Measurements from ENCODE around the gene FHL2. TPM values are rescaled to one million over a fixed set of nuclear protein-coding genes. Genes with fewer than 3 reads are reported as not detected.

The FHL2 gene
- polyA plus RNA-seq, 4 donors = 31.7 to 80.5 (median 34.1) TPM

DNA sequence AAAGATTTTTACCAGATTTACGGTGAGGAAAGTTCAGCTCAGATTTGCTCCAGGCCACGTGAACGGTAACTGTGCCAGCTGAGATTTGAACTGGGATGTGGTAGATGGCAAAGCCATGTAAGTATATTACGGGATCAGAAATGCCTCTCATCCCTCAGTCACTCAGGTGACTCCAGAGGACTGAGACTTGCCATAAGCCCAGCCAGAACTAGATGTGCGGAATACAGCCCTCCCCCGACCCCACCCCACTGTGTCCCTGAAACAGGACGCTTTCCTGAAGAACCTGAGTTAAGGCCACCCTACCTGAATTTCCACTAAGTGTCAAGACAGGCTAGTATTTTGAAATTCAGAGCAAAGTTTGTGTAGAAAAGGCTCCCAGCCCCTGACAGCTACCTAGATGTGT is 1.3 kb upstream of the FHL2 start:
- no peak for DNase-seq (ENCODE audit: low read depth in 4 of 4, low spot score in 3 of 4)

DNA sequence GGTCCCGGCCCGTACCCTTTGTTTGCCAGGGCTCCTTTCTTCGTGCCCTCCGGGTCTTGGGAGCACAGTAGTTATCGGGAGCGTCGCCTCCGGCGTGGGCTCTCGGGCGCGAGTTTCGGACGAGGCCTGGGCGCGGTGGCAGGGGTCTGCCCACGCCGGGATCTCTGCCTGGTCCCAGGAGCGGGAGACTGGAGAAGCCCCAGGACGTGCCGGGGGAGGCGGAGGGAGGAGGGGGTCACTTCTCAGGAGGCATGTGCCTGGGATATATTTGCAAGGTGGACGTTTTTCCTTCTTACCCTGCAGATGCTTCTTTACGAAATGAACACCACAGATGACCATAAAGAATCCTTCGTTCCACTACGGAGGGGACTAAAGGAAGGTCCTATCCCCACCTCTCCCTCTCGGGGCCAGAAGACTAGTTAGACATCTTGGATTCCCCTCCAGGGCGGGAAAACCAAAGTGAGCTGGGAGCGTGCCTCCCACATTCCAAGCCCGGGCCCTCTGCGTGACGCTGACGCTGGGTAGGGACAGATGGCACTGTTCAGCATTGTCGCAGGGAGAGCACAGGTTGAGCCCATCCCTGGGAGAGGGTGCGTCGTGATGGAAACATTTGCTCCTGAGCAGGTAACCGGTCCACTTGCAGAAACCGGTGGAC is 483 bp upstream of the FHL2 start:
- DNase-seq (ENCODE audit: low read depth in 4 of 4, low spot score in 3 of 4) = no peak

DNA sequence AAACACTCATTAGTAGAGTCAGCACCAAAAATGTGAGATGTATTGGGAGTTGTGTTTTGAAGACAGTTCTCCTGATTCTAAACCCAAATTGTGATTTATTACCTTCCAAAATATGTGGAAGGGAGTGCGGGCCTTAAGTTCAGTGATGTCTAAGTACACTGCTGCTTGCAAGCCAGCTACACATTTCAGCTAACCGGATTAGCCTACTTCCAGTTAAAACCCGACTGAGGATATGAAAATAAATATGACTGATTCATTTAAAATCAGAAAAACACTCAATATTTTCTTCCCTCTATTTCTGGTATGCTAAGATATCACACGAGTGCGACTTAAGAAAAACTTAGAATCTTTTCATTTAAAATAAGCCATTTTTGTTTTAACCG is 907 bp downstream of the FHL2 start:
- DNase-seq (ENCODE audit: low read depth in 4 of 4, low spot score in 3 of 4) = no peak

DNA sequence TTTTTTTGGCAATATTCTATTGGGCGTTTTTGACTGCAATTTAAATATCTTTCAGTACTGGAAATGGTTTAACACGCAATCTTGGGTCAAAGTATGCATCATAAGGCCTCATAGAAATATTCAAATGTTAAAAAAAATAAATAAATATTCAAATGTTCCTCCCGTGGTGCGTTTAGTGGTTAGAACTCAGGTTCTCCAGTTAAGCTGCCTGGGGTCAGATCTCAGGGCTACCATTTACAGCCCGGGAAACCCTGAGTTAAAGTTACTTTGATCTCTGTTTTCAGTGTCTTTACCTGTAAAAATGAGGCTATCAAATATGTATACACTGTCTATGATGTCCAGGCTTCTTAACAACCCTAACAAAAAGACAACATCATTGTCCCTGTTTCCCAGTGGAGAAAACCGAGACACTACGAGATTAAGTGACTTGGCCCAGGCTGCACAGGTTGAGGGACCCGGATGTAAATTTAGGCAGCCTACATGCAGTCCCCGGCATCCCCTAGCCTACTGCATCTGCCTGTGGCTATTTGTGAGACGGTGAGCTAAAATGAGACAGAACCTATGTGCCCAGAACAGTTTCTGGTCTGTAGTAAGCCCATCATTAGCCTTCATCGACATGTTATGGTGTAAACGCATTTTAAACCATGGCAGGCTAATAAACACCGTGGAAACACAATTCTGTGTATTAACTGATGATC is 1.7 kb downstream of the FHL2 start:
- DNase-seq (ENCODE audit: low read depth in 4 of 4, low spot score in 3 of 4) = no peak

DNA sequence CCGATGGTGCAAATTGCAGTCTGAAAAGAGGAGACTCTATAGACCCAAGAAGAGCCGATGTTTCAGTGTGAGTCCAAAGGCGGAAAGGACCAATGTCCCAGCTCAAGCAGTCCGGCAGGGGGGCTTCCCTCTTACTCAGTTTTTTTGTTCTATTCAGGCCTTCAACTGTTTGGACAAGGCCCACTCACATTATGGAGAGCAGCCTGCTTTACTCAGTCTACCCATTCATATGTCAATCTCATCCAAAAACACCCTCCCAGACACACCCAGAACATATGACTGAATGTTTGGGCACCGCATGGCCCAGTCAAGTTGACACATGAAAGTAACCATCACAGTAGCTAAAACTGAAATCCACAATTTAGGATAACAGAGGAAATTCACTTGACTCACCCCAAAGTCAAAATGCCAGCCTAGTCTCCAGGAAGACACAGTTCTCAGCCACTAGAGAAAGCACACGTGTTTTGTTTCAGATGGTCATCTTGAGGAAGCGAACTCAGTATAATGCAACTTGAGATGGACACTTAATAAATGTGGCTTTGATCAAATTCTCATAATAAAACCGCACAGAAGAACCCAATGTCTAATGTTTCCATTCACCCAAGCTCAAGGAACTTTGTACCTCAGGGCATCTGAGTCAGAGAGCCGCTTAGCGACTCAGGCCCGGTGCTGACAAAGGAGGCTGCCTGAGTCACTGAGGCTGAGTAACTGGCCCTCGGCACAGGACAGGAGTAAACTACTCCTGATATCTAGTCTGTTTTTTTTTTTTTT is 2.4 kb downstream of the FHL2 start:
- DNase-seq (ENCODE audit: low read depth in 4 of 4, low spot score in 3 of 4) = no peak

DNA sequence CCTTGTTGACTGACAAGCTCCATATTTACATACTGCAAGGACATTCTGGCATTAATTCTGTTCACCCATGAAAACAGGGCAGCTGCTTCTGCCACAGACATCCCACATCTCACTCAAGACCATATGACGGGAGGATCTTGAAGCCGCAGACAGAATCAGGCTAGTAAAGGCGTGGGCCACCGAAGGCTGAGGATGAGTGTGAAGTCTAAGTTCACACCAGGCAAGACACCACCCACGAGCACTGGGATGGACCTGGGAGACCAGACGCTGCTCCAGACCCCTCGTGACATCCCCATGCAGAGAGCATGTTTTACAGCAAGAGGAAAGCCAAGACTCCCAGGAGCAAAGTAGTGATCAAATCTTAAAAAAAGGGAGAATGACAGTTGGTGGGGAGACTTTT is 3.2 kb downstream of the FHL2 start:
- DNase-seq (ENCODE audit: low read depth in 4 of 4, low spot score in 3 of 4) = no peak

DNA sequence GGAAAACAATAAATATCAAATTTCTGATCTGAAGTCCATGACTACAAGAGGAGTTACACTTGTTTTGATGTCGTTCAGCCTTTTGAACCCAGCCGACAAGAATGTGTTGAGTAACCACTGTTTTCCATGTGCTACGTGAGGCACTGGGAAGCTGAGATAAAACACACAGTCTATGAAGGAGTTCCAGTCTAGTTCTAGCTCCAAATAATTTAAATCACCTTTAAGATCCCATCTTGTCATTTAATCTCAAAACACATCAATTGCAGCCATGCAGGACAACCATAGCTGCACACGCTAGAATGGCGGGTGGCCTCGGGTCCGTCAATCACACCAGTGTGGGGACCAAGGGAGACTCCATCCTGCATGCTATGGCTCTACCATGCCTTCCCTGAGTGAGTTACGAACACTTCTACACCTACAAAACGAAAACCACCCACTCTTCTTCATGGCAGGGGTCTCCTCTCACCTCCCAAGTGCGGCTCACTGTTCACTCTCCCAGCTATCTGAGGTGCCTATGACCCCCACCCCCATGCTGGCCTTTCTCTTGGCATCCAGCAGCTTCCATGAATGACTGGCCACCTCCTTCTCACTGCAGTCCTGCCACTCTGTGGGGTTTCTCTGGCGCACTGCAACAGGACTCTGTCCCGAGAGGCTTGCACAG is 3.8 kb downstream of the FHL2 start:
- no peak for DNase-seq (ENCODE audit: low read depth in 4 of 4, low spot score in 3 of 4)

DNA sequence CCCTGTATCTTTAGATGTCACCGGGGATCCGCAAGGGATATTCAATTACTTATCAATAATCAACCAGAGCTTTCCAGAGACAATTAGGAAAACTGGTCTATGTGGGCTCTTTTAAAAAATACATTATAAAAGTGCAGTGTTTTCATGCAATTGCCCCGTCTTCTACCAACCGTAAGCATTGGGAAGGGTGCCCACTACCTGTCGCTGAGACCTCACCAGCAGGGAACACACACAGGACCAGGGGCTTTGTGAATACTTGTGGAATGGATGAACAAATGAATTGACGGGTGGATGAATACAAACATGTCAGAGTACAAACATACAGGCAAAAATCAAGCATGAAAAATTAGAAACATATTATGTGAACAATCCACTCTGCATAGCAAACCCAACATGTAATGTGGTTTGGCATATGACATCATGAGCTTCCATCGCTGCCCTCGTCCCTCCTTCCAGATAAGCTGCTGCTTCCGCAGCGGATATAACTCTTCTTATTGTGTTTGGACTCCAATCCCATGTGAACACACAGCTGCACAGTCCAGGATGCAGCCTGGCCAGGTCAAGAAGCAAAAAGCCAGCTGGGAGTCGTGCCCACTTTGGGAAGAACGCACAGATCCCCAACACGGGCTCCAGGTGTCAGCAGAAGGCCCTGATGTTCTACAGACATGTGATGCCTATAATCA is 5.3 kb downstream of the FHL2 start:
- DNase-seq (ENCODE audit: low read depth in 4 of 4, low spot score in 3 of 4) = no peak

DNA sequence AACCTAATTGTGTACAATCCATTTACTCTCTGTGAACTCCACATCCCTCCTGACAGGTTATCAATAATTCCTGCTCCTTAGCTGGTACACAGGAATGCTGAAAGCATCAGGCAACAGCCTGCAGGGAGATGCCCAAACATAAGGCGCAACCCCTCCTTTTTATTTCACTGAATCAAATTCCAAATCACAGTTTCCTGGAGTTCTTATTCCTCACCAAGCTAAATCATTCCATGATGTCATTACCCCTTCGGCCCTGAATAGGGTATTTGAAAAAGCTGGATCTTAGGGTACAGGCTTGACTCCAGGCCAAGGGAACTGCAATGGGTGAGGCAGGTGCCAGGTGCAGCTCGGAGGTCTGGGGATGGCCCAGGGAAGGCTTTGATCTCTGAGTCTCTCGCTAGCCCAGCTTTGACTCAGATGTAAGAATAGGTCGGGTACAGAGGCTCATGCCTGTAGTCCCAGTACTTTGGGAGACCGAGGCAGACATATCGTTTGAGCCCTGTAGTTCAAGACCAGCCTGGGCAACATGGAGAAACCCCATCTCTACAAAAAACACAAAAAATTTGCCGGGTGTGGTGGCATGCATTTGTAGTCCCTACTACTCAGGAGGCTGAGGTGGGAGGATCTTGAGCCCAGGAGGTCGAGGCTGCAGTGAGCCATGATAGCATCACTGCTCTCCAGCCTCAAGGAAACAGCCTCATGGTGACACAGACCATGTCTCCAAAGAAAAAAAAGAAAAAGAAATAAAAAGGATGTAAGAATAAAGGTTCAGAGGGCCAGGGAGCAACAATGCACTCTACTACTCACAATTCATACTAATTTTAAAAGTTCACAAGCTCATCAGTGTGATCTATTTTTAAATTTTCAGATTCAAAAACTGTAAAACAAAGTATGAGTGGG is 6.8 kb downstream of the FHL2 start:
- DNase-seq (ENCODE audit: low read depth in 4 of 4, low spot score in 3 of 4) = no peak

DNA sequence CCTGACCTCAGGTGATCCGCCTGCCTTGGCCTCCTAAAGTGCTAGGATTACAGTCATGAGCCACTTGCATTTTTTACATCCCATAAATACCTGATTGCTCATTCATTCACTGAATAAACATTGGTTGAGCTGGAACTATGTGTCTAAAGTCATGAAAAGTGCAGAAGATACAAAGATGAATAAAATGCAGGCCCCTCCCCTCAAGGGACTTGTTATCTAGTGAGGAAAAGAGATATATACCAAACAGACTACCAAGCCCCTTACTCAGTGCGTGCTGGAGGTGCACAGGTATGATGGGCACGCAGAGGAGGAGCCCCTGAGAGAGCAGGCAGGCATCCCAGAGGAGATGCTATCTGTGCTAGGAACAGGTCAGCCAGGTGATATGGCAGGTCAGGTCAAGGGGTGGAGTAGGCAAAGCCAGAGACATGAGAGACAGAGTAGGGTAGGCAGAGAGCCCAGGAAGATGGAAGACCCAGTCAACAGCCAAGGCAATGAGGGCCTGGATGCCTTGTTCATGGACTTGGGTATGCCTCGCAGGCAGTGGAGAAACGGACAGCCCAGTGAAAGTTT is 7.7 kb downstream of the FHL2 start:
- no peak for DNase-seq (ENCODE audit: low read depth in 4 of 4, low spot score in 3 of 4)

DNA sequence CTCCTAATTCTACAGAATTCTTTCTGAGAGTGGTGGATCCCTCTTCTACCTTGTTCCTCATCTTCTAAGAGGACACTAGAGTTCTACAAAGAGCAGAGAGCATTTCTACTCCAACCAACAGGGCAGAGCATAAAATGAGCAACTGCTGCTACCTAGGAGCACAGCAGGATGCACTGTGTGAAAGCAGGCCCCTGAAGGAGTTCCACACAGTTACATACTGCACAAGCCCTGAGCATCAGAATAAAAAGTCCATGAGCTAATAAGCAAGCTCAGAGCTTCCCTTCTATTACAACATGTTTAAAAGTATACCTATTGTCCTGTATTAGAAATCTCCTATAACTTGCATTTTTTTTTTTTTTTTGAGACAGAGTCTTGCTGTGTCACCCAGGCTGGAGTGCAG is 8.4 kb downstream of the FHL2 start:
- DNase-seq (ENCODE audit: low read depth in 4 of 4, low spot score in 3 of 4) = no peak

DNA sequence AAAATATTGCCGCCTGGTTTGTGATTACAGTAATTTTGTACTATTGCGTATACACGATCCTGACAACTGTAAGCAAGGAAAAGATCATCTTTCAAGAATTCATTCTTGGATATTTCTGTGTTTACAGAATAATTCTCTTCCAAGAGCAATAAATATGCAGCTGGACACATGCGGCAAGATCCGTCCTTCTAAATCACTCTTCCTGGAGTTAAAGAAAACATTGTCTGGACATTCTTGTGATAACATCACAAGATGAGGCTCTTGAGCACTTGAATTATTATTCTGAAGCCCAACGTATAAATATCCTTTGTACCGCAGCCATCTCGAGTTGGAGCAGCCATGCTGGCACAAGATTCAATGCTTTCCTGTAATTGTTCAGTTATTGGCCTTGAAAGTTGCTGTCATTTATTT is 9.9 kb downstream of the FHL2 start:
- no peak for DNase-seq (ENCODE audit: low read depth in 4 of 4, low spot score in 3 of 4)

DNA sequence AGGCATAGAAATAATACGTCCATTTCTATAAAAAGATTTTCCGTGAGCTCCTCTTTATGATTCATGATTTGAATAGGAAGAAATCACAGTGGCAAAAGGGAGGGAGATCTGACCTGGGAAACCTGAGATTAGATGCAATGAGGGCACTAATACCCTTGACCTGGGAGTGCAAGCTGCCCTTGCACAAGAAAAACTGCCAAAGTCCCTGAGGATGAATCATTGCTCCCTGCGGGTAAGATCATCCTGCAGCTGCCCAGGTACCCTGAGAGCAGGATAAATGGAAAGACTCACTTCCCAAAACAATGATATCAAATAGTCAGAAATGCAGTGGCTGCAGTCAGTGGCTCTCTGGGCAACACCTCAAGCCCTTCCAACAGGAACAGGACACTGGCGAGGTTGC is 11.6 kb downstream of the FHL2 start:
- DNase-seq (ENCODE audit: low read depth in 4 of 4, low spot score in 3 of 4) = no peak

DNA sequence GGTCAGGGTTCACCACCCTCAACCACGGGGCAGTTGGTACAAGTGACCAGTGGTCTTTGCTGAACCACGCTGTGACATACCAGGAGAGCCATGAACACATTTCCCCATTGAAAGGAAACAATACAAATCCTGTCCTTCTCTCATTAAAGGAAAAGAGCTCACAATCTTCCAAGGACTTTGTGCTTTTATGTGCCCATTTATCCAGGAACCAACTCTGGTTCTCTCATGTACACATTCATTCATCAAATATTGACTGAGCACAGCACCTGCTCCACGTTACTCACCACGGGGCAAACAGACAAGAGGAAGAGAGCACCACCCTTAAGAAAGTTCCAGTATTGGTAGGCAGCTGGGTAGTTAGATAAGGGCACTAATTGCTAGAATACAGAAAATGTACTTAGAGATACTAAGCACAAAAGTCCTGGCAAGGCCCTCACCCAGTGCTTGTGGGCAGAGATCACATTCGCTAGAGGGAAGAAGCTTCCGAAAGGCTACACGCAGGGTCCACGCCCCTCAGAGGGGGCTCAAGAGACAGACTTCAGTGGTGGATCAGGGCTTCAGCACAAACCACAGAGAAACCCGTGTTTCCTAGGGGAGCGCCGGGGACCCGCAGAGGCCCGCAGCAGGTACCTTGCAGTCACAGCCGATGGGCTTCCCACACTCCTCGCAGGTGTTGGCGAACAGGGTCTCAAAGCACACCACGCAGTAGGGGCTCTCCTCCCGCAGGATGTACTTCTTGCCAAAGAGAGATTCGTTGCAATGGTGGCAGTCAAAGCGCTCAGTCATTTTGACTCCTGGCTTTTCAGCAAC is 12.9 kb downstream of the FHL2 start:
- DNase-seq (ENCODE audit: low read depth in 4 of 4, low spot score in 3 of 4) = no peak

DNA sequence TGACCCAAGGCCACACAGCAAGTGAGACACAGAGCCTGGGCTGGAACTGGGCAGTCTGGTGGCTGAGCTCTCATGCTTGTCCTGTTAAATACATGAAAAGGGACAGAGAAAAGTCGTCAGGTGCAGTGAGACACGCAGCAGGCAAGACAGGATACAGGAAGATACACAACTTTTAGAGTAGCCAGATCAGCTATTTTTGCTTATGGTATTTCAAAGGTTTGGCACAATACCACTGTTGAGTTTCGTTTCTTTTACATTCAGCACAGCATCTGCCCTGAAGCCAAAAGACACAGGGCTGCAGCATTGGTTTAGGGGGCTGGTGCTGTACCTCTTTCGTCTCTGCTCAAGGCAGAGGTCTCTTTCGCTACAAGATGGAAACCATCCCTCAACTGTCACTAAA is 14.0 kb downstream of the FHL2 start:
- no peak for DNase-seq (ENCODE audit: low read depth in 4 of 4, low spot score in 3 of 4)

DNA sequence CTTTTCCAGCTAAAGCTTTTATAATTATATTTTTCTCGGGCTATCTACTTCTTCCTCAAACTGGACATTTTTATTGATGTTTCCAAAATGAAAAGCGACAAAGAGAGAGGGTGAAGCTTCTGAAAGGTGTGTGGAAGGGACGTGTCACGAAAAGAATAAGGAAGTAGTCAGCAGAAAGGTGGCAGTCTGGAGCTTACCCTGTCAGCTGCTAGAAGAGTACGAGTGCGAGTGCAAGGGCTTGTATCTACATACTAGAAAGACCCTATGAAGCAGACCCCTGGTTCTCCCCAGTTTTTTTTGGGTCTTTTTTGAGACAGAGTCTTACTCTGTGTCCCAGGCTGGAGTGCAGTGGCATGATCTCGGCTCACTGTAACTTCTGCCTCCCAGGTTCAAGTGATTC is 14.6 kb downstream of the FHL2 start:
- DNase-seq (ENCODE audit: low read depth in 4 of 4, low spot score in 3 of 4) = no peak

DNA sequence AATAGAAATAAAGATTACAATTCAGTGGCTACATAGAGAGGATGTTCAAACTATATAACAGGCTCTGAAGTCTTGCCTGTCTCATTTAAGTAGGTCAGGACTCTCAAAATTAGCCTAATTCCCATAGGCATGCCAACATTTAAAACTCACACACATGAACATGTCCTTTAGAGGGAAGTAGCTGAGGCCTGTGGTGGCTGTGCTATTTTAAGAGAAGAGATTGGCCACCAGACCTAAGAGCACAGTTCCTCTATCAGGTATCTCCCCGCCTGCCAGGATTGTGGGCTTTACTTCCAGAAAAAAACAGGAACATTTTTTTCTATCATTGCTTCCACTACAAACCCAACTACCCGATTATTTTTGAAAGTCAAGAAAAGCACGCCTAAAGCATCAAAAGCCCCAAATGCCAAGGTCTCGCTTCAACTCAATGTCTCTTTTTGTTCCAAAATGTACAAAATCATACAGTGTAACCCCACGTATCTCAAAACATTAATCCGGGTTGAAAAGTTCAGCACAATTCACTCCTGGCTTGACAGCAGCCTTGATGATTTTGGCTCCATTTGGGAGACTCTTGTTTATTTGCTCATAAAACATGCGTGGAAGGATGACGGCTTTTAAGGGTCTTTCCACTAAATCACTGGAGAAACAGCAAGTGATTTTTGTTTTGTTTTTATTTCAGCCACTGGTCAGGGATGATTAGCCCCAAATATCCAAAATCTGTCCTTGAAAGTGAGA is 15.3 kb downstream of the FHL2 start:
- no peak for DNase-seq (ENCODE audit: low read depth in 4 of 4, low spot score in 3 of 4)

DNA sequence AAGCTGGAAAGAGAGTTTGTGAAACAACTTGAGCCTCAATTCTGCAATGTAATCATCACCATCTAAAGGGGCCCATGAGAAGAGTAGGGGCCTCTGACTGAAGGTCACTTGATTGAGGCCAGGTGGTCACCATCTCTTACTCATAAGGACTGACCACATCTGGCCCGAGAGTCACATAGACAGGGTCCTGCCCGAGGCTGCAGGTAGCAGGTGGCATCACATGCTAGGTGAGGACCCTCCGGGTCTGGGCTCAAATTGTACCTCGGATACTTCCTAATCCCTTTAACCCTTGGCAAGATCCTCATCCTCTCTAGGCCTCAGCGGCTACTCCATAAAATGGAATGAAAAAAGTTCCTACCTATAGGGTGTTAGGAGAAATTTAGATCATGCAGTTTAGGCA is 16.7 kb downstream of the FHL2 start:
- no peak for DNase-seq (ENCODE audit: low read depth in 4 of 4, low spot score in 3 of 4)
